IPS-NIHi7 (cell line): ENCODE measurements around the gene RHOT2.

Experiments used
- DNase-seq: peaks from one replicate; pipeline ENCODE4 v3.0.0; 2012; ENCODE audit warnings: mixed read lengths; ENCODE audit errors: extremely low spot score

Gene RHOT2

DNA sequence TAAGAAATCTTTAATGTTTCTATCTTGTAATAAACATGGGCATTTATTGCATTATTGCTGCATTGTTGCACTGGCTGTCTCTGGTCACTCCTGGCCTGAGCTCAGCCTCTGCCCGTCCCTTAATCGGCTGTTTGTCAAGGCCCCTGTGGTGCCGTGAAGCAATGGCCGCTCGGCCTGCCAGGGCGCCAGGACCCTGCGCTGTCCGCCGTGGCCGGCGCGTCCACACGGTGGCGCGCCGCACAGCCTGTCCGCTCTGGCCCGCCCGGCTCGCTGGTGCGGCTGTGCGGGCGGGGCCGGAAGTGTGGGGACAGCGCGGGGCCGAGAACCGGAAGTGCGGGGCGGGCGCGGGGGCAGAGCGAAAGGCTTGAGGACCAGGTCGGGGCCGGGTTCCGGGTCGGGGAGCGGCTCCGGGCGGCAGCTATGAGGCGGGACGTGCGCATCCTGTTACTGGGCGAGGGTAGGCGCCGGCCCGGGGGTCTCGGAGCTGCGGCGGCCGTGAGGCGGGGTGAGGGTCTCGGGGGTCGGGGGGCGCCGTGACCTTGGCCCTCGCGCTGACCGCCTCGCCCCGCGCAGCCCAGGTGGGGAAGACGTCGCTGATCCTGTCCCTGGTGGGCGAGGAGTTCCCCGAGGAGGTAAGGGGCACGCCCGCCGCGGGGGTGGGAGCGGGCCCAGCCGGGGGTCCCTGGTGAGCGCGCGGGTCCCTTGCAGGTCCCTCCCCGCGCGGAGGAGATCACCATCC, at the start of gene RHOT2:
Gene RHOT2 (plus strand): TSS at position 353 of the 739 bp plus-strand sequence. CDS start 68 bp downstream, at position 421.
- DNase-seq: peak; percentile 87

DNA sequence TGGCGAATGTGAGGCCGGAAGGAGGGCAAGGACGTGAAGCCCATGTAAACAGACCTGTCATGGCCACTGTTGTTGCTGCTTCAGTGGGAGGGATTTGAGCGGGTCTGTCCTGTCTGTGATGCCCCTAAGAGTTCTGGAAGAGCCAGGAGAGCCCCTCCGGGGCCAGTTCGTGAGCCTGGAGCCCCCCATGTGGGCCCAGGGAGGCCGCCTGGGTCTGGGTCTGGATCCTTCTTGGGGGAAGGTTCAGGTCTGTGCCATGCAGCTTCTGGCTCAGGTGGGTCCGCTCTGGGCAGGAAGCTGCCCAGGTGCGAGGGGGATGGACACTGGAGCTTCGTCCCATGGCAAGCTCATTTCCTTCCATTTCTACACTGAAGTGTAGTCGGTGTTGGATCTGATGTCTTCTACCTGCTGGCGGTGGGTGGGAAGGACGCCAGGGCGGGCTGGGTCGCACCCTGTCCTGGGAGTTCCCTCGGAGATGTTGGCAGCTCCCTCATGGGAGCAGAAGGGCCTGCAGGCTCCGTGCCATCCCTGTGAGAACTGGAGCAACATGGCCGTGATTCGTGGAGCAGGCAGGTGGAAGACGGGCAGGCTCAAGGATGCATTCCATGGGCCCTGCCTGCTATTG, 48.3 kb upstream of the RHOT2 start:
- no peak for DNase-seq

GRCh38 chr16:620700-621525, 47.0 kb upstream of the RHOT2 start:
- no peak for DNase-seq

GRCh38 chr16:621526-622105, 46.3 kb upstream of the RHOT2 start:
- no peak for DNase-seq

DNA sequence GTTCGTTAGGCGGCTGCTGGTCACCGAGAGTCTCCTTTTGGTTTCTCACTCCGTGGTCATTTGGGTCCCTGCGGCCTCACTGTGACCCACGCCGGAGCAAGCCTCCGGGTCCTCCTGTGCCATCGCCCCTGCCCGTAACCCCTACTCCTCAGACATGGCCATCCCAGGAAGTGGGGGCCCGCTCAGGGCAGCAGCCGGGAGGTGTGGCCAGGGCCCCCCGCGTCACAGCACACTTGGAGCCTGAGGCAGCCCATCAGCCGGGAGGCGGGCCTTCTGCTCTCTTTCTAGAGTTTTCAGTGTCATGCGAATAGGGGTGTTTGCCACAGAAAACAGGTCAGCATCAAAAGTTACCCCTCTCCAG, 45.0 kb upstream of the RHOT2 start:
- DNase-seq: no peak

DNA sequence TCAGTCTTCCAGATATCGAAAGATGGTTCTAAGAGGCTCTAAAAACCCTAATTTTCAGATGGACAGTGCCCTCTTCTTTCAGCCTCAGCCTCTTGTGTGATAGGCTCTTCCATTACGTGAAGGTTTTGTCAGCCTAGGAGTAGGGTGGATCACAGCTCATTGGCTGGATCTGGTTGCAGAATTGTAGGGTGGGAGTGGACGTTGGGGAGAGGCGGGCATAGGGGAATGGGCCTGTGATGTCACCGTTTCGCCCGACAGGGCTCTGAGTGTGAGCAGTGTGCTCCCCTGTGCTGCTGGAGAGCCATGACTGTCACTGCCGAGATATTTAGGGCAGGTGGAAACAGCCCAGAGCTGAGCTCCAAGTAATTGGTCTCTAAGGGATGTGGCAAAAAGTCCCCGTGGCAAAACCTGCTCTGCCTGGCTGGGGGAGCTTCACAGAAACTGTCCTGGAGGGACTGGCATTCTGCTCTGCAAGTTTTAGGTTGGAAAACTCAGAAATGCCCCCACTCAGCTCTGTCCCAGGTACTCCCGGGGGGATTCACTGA, 43.3 kb upstream of the RHOT2 start:
- no peak for DNase-seq

GRCh38 chr16:625117-625976, 42.6 kb upstream of the RHOT2 start:
- no peak for DNase-seq

DNA sequence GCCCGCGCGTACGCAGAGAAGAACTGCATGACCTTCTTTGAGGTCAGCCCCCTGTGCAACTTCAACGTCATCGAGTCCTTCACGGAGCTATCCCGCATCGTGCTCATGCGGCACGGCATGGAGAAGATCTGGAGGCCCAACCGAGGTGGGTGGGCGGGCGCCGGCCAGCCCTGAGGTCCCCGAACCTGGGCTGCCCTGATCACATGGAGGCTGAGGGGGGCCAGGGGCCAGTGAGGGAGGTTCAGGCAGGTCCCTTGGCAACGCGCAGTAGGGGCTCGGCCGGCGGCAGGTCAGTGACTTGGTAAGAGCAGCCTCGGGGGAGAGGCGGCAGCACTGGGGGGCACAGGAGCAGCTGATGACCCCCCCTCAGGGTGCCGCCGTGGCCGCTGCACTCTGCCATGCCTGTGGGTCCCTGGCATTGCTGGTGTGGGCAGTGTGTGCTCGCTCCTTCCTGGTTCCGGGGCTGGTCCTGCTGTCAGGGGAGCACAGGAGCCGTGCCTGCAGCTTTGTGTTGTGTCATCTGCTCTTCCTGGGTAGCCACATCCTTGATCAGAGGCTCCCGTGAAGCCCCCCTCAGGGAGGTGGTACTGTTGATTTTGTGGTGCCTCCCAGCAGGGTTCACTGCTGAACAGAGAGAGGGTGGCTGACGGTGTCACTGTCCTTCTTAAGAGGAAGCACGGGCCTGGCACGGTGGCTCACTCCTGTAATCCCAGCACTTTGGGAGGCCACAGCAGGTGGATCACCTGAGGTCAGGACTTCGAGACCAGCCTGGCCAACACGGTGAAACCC, 41.8 kb upstream of the RHOT2 start:
- no peak for DNase-seq

DNA sequence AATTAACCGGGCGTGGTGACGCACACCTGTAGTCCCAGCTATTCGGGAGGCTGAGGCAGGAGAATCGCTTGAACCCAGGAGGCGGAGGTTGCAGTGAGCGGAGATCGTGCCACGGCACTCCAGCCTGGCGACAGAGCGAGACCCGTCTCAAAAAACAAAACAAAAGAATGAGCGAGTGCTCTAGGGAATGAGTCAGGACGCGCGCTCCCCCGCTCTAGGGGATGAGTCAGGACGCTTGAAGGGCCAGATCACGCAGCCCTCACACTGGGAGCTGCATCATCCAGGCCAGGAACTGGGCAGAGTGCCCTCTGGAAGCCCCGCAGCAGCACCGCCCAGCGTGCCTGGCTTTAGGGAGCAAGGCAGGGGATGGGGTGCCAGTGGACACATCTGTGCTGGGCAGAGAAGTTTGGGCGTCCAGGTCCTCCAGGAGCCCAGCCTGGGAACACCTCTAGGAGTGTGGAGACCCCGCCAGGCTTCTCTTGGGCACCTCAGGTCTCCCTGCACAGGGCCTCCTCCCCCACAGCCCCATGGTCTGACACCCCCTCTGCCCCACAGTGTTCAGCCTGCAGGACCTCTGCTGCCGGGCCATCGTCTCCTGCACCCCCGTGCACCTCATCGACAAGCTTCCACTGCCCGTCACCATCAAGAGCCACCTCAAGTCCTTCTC, 41.0 kb upstream of the RHOT2 start:
- DNase-seq: no peak

GRCh38 chr16:627454-628239, 40.3 kb upstream of the RHOT2 start:
- no peak for DNase-seq

DNA sequence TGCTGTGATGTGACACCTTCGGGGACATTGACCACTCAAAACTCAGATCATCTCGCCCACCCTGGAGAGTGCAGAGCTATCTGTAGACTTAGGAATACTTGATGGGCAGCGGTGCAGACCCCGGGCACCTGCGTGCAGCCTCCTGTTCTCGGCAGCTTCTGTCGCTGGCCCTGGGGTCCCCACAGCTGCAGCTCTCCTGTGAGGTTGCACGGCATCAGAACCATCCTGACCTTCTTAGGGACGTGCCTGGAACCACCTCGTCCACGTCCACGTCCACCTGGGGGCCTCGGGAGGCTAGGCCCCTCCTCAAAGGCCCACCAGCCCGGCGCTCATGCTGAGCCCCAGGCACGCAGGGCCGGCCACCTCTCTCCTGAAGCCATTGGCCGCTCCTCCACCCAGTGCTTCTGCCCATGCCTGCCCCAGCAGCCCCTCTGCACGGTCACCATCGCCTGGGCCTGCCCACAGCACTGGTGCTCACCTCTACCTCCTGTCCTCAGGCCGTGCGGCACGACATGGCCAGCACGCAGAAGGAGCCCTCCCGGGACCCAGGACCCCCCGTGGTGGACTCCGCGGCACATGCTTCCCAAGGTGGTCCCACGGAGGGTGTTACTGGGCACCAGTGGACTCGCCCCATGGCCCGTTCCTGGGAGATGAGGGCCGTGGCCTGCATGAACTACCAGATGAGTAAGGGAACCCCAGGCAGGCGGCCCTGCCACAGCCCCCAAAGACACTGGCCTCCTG, 39.4 kb upstream of the RHOT2 start:
- no peak for DNase-seq

DNA sequence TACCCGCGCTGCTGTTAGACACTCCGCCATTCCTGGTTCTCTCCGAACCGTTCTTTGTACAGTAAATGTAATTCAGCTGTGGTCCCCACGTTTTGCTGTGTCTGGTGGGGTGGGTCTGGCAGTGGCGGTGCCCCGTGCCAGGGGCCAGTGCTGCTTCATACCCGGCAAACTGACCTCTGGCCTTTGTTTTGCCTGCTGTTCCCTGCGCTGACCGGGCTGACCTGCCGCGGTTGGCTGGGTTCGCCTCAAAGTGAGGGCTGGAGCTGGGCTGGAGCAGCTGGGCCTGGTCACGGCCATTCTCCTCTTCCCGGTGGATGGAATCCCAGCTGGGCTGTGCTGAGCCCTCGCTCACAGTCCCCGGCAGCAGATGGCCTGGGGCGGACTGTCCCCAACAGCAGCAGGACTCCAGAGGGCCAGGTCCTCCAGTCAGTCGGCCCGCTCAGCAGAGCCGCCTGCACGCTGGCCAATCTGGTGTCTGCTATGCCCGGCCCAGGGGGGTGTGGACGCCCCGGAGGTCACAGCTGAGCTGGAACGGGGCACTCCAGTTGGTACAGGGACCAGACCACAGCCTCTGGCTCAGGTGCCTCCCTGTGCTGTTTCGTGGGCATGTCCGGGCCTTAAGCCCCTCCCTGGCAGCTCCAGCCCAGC, 38.6 kb upstream of the RHOT2 start:
- DNase-seq: no peak

- DNase-seq: peak; percentile 69
These were observed 38.1 kb upstream of the RHOT2 start for GRCh38 chr16:629833-630248.

GRCh38 chr16:630249-630814, 37.6 kb upstream of the RHOT2 start:
- no peak for DNase-seq

DNA sequence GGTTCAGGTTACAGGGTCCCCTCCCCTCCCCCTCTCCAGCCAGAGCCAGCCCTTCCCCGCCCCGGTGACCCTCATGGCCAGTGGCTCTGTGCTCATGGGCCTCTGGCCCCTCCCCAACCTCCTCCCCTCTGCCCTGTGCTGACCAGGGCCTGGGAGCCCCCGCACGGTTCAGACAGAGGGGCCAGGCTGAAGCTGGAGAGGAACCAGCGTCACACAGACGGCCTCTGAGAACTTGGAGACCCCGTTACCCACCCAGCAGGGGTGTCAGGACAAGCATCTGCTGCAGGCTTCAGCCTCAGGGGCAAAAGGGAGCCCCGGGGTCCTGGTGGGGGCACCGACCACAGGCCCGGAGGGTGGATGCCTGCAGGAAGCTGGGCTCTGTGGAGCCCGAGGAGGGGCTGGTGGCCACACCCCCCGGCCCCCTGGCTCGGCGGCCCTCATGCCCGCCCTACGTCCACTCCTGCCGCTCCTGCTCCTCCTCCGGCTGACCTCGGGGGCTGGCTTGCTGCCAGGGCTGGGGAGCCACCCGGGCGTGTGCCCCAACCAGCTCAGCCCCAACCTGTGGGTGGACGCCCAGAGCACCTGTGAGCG, 37.0 kb upstream of the RHOT2 start, which contains the start of gene WFIKKN1:
Gene WFIKKN1 (plus strand): TSS at position 171 of the 591 bp plus-strand sequence. CDS start 269 bp downstream, at position 440.
- DNase-seq: peak; percentile 86

DNA sequence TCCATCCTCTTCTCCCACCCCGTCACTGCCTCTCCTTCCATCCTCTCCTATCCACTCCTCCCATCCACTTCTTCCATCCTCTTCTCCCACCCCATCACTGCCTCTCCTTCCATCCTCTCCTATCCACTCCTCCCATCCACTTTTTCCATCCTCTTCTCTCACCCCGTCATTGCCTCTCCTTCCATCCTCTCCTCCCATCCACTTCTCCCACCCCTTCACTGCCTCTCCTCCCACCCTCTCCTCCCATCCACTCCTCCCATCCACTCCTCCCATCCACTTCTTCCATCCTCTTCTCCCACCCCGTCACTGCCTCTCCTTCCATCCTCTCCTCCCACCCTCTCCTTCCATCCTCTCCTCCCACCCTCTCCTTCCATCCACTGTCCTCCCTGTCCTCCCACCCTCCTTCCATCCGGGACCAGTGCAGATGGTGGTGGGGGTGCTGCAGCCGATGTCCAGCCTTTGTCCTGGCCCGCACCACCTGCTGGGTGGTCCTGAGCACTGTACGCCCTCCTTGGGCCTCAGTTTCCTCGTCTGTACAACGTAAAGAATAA, 36.0 kb upstream of the RHOT2 start:
- no peak for DNase-seq
